Naive thymus-derived CD4-positive, alpha-beta T cell (primary cell): ENCODE results near the gene LDLRAD4. TPM values are rescaled to one million over a fixed set of nuclear protein-coding genes. Genes with fewer than 3 reads are reported as not detected.

ENCODE experiments used
- ATAC-seq: fragments of 150-1000 bp; cut with Tn5 transposase; 2 replicates; pipeline ENCODE4 v1.10.0; 2021; ENCODE audit warnings: mild to moderate bottlenecking, moderate library complexity
- CTCF ChIA-PET: fragments of 350-600 bp; sonication (Branson Sonifier 250); formaldehyde crosslinking; loops from one replicate; lab custom pipeline; 2021; ENCODE audit warnings: antibody characterized with exemption; lab: Charles Lee
- POLR2A ChIA-PET: fragments of 350-600 bp; sonication (Branson Sonifier 250); formaldehyde crosslinking; loops from one replicate; lab custom pipeline; 2021; ENCODE audit warnings: antibody characterized with exemption, inconsistent platforms; lab: Charles Lee
- DNase-seq, 9 donors: peaks; one replicate each; pipeline versions ENCODE4 v3.0.0 to v3.0.0-alpha.2; 2020 to 2022; ENCODE audit warnings: mixed read lengths in 1 of 9
- H3K27ac ChIP-seq: one replicate; pipeline ENCODE4 v1.7.0; 2013; ENCODE audit warnings: mild to moderate bottlenecking, low read depth, low read length, moderate library complexity
- H3K27me3 ChIP-seq, 2 donors: one replicate each; pipeline ENCODE4 v1.7.0; 2013; ENCODE audit warnings: low read length in 2 of 2, mild to moderate bottlenecking in 2 of 2, moderate library complexity in 2 of 2; ENCODE audit not compliant: control insufficient read depth in 2 of 2, insufficient read depth in 2 of 2
- H3K36me3 ChIP-seq, 3 experiments: 1 replicate in 2 of 3; 2 replicates in 1 of 3; pipeline ENCODE4 v1.7.0; 2013; ENCODE audit warnings: low read length in 3 of 3, mild to moderate bottlenecking in 3 of 3, moderate library complexity in 1 of 3; ENCODE audit not compliant: insufficient read depth in 3 of 3, control insufficient read depth in 2 of 3
- H3K4me1 ChIP-seq, 2 donors: one replicate each; pipeline ENCODE4 v1.7.0; 2013; ENCODE audit warnings: low read length in 2 of 2, mild to moderate bottlenecking in 2 of 2, moderate library complexity in 1 of 2; ENCODE audit not compliant: control insufficient read depth in 2 of 2, insufficient read depth in 2 of 2
- H3K4me3 ChIP-seq: 2 replicates; pipeline ENCODE4 v1.7.0; 2013; ENCODE audit warnings: mild to moderate bottlenecking, low read length
- H3K9me3 ChIP-seq, 3 experiments: 1 replicate in 2 of 3; 2 replicates in 1 of 3; pipeline ENCODE4 v1.7.0; 2013; ENCODE audit warnings: low read length in 3 of 3; ENCODE audit not compliant: control insufficient read depth in 2 of 3
- H3K27ac Mint-ChIP-seq, 9 donors: one replicate each; pipeline ENCODE4 v1.8.0; 2020 to 2022; ENCODE audit warnings: mixed read lengths in 9 of 9, mild to moderate bottlenecking in 8 of 9, moderate library complexity in 5 of 9, inconsistent platforms in 2 of 9
- H3K27me3 Mint-ChIP-seq, 5 donors: one replicate each; pipeline ENCODE4 v1.8.0; 2021 to 2022; ENCODE audit warnings: mixed read lengths in 5 of 5, mild to moderate bottlenecking in 1 of 5
- H3K36me3 Mint-ChIP-seq, 5 donors: one replicate each; pipeline ENCODE4 v1.8.0; 2020 to 2022; ENCODE audit warnings: mixed read lengths in 5 of 5, mild to moderate bottlenecking in 3 of 5, inconsistent platforms in 1 of 5
- H3K4me1 Mint-ChIP-seq, 7 donors: one replicate each; pipeline ENCODE4 v1.8.0; 2020 to 2022; ENCODE audit warnings: mixed read lengths in 7 of 7, mild to moderate bottlenecking in 3 of 7, inconsistent platforms in 1 of 7
- H3K4me3 Mint-ChIP-seq, 10 donors: one replicate each; pipeline ENCODE4 v1.8.0; 2020 to 2022; ENCODE audit warnings: mild to moderate bottlenecking in 10 of 10, mixed read lengths in 10 of 10, moderate library complexity in 6 of 10, inconsistent platforms in 2 of 10
- H3K9me3 Mint-ChIP-seq, 11 donors: one replicate each; pipeline ENCODE4 v1.8.0; 2020 to 2022; ENCODE audit warnings: mixed read lengths in 11 of 11, mild to moderate bottlenecking in 4 of 11, inconsistent platforms in 1 of 11, moderate library complexity in 1 of 11
- intact Hi-C, 2 donors: fragments of 100-400 bp; cut with micrococcal nuclease; formaldehyde crosslinking; loops; one replicate each; pipeline ENCODE4 v1.15.1; 2023
- polyA plus RNA-seq, 2 donors: library from polyadenylated mRNA; unstranded; fragments of 300-500 nt; fragmentation: Illumina TruSeq; gene quantifications; one replicate each; pipeline ENCODE4 v1.2.3, GENCODE V29; 2021
- total RNA-seq, 6 experiments: library from RNA in 5 of 6; stranded (reverse) in 5 of 6; gene quantifications; 1 replicate in 5 of 6; 2 replicates in 1 of 6; pipeline ENCODE4 v1.2.3 and lab custom pipeline; 2021 to 2026

LDLRAD4 gene
- total and polyA plus RNA-seq, 7 experiments from 2014 or later, result 13.0 to 84.3 (median 53.7) TPM

- H3K9me3 Mint-ChIP-seq, result no peaks in the 10 kb centered on the region
- intact Hi-C loops, result loop anchor here (1.0 to 10.0 kb wide), 3 partner anchors 8 to 1389 kb away; partner anchors contain the start of gene IMPA2 (in 1 of the 2)
- ChIA-PET CTCF (no interaction called here), POLR2A (interaction anchor here (0.9 to 1.7 kb wide), 4 partner anchors 9 to 158 kb away, joined by 4 to 5 read pairs (median 4); no protein-coding TSS in a partner anchor)
- peaks cover 0 to 2% (median 0%) of the 10 kb centered on the region in 5 donors for H3K36me3 Mint-ChIP-seq
- Histone ChIP-seq H3K27me3 (no peaks in the 10 kb centered on the region), H3K4me1 (peaks cover 10 to 72% of the 10 kb centered on the region in 2 donors), H3K9me3 (no peaks in the 10 kb centered on the region), H3K36me3 (no peaks in the 10 kb centered on the region), H3K27ac (no peak overlapping the region), H3K4me3 (no peak overlapping the region)
- peaks cover 33 to 89% (median 81%) of the 10 kb centered on the region in 7 donors for H3K4me1 Mint-ChIP-seq
- DNase-seq, result no peak
- ATAC-seq, result no peak
- no peaks in the 10 kb centered on the region for H3K27me3 Mint-ChIP-seq
- H3K4me3 Mint-ChIP-seq, result no peak overlapping the region
- peak overlapping the region in 6 of 9 donors; percentile 14 to 94 (median 58) for H3K27ac Mint-ChIP-seq
These were observed 155.5 kb downstream of the LDLRAD4 start for GRCh38 chr18:13374096-13374467.

DNA sequence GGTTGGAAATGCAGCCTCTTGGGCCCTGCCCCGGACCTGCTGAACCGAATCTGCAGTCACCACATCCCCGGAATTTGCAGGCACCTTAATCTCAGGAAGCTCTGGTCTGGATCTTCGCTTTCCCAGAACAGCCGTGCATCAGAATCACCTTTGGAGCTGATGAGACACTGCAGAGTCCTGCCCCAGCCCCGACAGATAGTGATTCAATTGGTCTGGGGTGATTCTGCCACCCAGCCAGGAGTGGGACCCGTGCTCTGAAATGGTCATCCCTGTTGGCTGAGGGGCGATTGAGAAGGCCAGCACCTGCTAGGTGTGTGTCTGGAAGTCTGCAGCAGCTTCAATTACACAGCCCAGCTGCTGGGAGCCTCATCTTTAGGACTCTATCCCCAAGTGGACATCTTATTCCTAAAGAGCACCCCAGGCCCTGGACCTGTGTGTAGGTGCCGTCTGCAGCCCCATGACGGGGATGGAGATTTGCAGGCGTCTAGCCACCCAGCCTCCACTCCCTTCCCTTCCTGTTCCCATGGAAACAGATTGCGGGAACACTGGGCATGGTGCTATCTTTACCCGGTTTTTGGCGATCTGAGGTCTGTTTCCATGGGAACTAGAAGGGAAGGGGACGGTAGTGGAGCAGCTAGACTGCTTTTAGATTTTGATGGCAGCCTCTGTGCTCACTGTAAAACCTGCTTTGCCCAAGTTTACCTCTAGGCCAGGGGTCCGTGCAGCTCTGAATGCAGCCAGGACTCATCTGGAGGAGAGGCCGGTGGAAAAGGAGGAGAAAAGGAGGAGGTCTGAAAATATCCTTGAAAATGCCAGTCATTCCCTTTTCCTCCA is 156.1 kb downstream of the LDLRAD4 start:
- Mint-ChIP-seq H3K9me3 (no peaks in the 10 kb centered on the region), H3K4me3 (peak overlapping the region in 6 of 10 donors; percentile 56 to 86 (median 74)), H3K36me3 (peaks cover 0 to 2% (median 0%) of the 10 kb centered on the region in 5 donors), H3K27ac (peak overlapping the region; percentile 92 to 99 (median 96)), H3K27me3 (no peaks in the 10 kb centered on the region), H3K4me1 (peaks cover 32 to 88% (median 80%) of the 10 kb centered on the region in 7 donors)
- Histone ChIP-seq H3K36me3 (no peaks in the 10 kb centered on the region), H3K9me3 (no peaks in the 10 kb centered on the region), H3K27me3 (no peaks in the 10 kb centered on the region), H3K4me3 (no peak overlapping the region), H3K4me1 (peaks cover 10 to 66% of the 10 kb centered on the region in 2 donors), H3K27ac (peak overlapping the region; percentile 83)
- POLR2A ChIA-PET, result interaction anchor here (0.9 to 2.1 kb wide), 5 partner anchors 8 to 158 kb away, joined by 4 to 7 read pairs (median 4); partner anchors contain the start of gene LDLRAD4
- ATAC-seq (peak; percentile 12), DNase-seq (no peak)
- CTCF ChIA-PET, result interaction anchor here (1.1 kb wide), 1 partner anchor 10 kb away, joined by 3 read pairs; no protein-coding TSS in a partner anchor
- intact Hi-C loops, result loop anchor here (1.0 to 10.0 kb wide), 10 partner anchors 8 to 1522 kb away; partner anchors contain the start of genes CHMP1B (in 1 of the 2), IMPA2 (in 1 of the 2) and SEH1L (in 1 of the 2)

DNA sequence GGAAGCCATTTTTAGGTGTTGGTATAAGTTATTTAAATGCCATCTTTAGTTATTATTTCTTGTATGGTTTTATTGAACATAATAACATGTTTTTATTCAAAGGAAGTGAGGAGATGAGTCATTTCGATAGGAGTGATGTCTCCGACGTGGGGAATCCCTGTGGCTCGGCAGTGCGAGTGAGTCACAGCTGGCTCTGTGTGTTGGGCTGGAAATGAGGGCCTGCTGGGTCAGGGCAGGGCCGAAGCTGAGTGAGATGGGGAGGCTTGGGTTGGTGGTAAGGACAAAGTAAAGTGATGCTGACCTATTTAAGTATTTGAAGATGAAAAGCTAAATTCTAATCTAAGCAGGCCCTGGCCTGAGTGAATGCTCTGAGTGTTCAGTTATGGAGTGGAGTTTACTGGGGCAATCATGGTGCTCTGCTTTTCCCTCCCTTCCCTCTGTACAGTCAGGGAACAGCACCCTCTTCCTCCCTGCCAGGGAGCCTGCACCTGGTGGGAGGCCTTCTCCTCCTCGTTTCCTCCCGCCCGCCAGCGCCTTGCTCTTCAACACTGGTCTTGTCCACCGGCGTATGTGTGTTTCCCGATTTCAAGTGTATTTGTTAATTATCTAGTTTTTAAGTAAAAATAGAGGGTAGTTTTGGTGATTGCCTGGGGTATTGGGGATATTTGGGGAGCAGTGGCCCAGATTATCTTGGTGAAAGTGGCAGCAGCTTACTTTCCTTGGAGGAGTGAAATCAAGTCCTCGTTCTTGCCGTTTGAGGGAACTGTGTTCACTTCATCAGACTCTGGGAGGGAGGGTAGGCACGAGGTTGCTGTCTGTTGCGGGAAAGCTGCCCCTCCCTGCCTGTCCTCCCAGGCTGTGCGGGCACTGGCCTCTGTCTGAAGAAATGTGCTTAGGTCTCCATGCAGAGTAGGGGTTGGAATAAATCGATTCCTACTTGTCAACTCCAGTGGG is 157.0 kb downstream of the LDLRAD4 start:
- Histone ChIP-seq H3K9me3 (no peaks in the 10 kb centered on the region), H3K4me1 (peaks cover 10 to 64% of the 10 kb centered on the region in 2 donors), H3K27me3 (no peaks in the 10 kb centered on the region), H3K4me3 (peak overlapping the region; percentile 34), H3K27ac (peak overlapping the region; percentile 83), H3K36me3 (no peaks in the 10 kb centered on the region)
- intact Hi-C loops, result loop anchor here (1.0 to 10.0 kb wide), 11 partner anchors 8 to 1523 kb away; partner anchors contain the start of genes CHMP1B (in 1 of the 2), FAM210A (in 1 of the 2), IMPA2 (in 1 of the 2) and RNMT (in 1 of the 2)
- Mint-ChIP-seq H3K27me3 (no peaks in the 10 kb centered on the region), H3K4me1 (peaks cover 32 to 85% (median 77%) of the 10 kb centered on the region in 7 donors), H3K27ac (peak overlapping the region; percentile 92 to 99 (median 96)), H3K4me3 (peak overlapping the region; percentile 56 to 86 (median 78)), H3K36me3 (peaks cover 0 to 2% (median 0%) of the 10 kb centered on the region in 5 donors), H3K9me3 (no peaks in the 10 kb centered on the region)
- ATAC-seq (peak; percentile 77), DNase-seq (peak in 7 of 9 donors; percentile 29 to 81 (median 54))
- ChIA-PET POLR2A (interaction anchor here (1.0 to 2.1 kb wide), 6 partner anchors 10 to 159 kb away, joined by 3 to 7 read pairs (median 4); partner anchors contain the start of gene LDLRAD4), CTCF (interaction anchor here (1.1 to 2.1 kb wide), 2 partner anchors 11 to 159 kb away, joined by 3 to 9 read pairs; no protein-coding TSS in a partner anchor)

GRCh38 chr18:13376298-13376840 is 157.8 kb downstream of the LDLRAD4 start:
- H3K4me3 ChIP-seq, result peak overlapping the region; percentile 34
- H3K4me1 ChIP-seq, result peaks cover 13 to 68% of the 10 kb centered on the region in 2 donors

DNA sequence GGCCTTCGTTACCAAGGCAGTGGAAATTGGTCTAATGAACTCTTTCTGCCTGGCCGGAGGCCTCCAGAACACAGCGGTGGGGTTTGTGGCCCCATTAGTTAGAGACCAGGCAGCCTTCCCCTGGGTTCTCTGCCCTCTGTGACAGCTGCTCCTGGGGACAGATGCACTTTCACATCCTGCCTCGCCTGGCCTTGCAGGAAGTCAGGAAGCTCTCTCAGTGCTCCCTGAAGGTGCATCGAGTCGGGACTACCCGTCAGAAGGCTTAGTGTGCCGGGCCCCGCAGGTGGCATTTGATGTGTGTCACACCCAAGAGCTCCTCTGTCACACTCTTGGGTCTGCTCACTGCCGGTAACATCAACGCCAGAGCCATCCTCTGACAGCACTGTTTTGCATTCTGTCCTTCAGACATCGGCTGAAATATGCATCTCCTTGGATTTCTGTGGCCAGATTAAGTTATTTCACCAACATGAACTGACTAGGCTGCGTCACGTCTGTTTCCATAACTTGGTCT is 158.3 kb downstream of the LDLRAD4 start:
- peaks cover 17 to 70% of the 10 kb centered on the region in 2 donors for H3K4me1 ChIP-seq
- no peaks in the 10 kb centered on the region for H3K27me3 ChIP-seq
- Mint-ChIP-seq H3K27me3 (no peaks in the 10 kb centered on the region), H3K4me3 (peak overlapping the region; percentile 42 to 82 (median 69)), H3K36me3 (peaks cover 0 to 2% (median 0%) of the 10 kb centered on the region in 5 donors), H3K4me1 (peaks cover 35 to 87% (median 80%) of the 10 kb centered on the region in 7 donors), H3K9me3 (no peaks in the 10 kb centered on the region), H3K27ac (peak overlapping the region; percentile 92 to 99 (median 96))
- H3K27ac ChIP-seq, result peak overlapping the region; percentile 83
- intact Hi-C loops, result loop anchor here in 1 of 2 donors (1.0 to 10.0 kb wide), 8 partner anchors 102 to 1525 kb away; partner anchors contain the start of genes CHMP1B, FAM210A, IMPA2 and RNMT
- DNase-seq, result peak in 8 of 9 donors; percentile 42 to 75 (median 66)
- no peaks in the 10 kb centered on the region for H3K9me3 ChIP-seq
- POLR2A ChIA-PET, result interaction anchor here (0.6 to 1.9 kb wide), 7 partner anchors 13 to 118 kb away, joined by 3 to 5 read pairs (median 4); no protein-coding TSS in a partner anchor
- H3K4me3 ChIP-seq, result peak overlapping the region; percentile 34
- peak; percentile 75 for ATAC-seq
- H3K36me3 ChIP-seq, result no peaks in the 10 kb centered on the region
- CTCF ChIA-PET, result interaction anchor here (2.1 kb wide), 1 partner anchor 160 kb away, joined by 9 read pairs; no protein-coding TSS in a partner anchor

More at GRCh38 chr18:13376298-13376840, 157.8 kb downstream of the LDLRAD4 start:
- Histone ChIP-seq H3K27ac (peak overlapping the region; percentile 83), H3K27me3 (no peaks in the 10 kb centered on the region), H3K36me3 (no peaks in the 10 kb centered on the region), H3K9me3 (no peaks in the 10 kb centered on the region)
- DNase-seq (peak in 4 of 9 donors; percentile 25 to 59 (median 38)), ATAC-seq (peak; percentile 23)
- ChIA-PET POLR2A (interaction anchor here (0.9 to 2.1 kb wide), 7 partner anchors 10 to 158 kb away, joined by 3 to 7 read pairs (median 4); partner anchors contain the start of gene LDLRAD4), CTCF (interaction anchor here (2.1 kb wide), 1 partner anchor 160 kb away, joined by 9 read pairs; no protein-coding TSS in a partner anchor)
- H3K4me3 Mint-ChIP-seq, result peak overlapping the region; percentile 42 to 86 (median 70)
- peaks cover 32 to 87% (median 80%) of the 10 kb centered on the region in 7 donors for H3K4me1 Mint-ChIP-seq
- H3K27me3 Mint-ChIP-seq, result no peaks in the 10 kb centered on the region
- intact Hi-C loops, result loop anchor here in 1 of 2 donors (2.0 to 10.0 kb wide), 7 partner anchors 102 to 1524 kb away; partner anchors contain the start of genes CHMP1B, FAM210A, IMPA2 and RNMT
- H3K9me3 Mint-ChIP-seq, result no peaks in the 10 kb centered on the region
- H3K36me3 Mint-ChIP-seq, result peaks cover 0 to 2% (median 0%) of the 10 kb centered on the region in 5 donors
- peak overlapping the region; percentile 92 to 99 (median 96) for H3K27ac Mint-ChIP-seq
